Stimulated activated CD8-positive, alpha-beta memory T cell treated with anti-CD3 and anti-CD28 coated beads, Interleukin-7, amount 100 ng/mL, for 1 hour (primary cell): Measurements from ENCODE around the gene CNOT3.
A peak's percentile ranks its signal among the peaks of the same experiment; 100 is the strongest.
"Not testable (repeated sequence)": the region's sequence is repeated elsewhere in the genome, so short reads cannot be mapped to it uniquely, and the experiment has no call there.

Source experiments
- DNase-seq, 2 donors: peaks; one replicate each; pipeline ENCODE4 v3.0.0-alpha.2; 2020; ENCODE audit warnings: low read depth in 2 of 2

The CNOT3 gene

DNA sequence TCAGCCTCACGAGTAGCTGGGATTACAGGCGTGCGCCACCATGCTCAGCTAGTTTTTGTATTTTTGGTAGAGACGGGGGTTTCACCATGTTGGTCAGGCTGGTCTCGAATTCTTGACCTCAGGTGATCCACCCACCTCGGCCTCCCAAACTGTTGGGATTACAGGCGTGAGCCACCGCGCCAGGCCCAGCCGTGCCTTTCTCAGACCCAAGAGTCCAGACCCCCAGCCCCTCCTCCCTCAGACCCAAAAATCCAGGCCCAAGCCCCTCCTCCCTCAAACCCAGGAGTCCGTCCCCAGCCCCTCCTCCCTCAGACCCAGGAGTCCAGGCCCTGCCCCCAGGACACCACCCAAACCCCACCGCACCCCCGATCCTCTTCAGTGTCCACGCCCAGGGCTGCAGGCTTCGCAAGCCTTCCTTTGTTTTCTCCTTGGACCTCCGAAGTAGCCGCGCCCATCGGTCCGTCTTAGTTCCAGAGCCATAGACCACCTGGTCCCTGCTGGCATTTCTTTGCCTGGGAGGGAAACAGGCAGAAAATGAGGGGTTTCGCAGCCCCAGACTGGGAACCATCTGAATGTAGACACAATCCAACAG lies 31.7 kb downstream of the CNOT3 start:
- DNase-seq, result no peak

DNA sequence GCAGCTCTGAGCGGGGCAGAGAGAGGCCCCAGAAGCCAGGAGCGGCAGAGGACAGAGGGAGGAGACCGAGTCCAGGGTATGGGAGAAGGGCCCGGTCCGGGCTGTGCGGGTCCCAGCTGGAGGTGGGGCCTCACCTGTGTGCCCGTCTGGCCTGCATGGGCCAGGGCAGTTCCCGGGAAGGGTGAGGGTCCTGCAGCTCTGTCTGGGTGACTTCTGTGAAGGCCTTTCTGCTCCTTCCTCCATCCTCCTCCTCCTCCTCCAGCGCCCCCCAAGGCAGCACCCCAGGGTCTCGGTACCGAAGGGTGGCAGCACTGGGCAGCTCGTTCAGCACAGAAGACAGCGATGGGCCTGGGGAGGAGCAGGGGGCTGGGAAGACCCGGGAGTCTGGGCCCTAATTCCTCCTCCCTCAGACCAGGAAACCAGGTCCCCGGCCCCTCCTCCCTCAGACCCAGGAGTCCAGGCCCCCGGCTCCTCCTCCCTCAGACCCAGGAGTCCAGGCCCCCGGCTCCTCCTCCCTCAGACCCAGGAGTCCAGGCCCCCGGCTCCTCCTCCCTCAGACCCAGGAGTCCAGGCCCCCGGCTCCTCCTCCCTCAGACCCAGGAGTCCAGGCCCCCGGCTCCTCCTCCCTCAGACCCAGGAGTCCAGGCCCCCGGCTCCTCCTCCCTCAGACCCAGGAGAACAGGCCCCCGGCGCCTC lies 34.3 kb downstream of the CNOT3 start:
- DNase-seq, result not testable (repeated sequence)

DNA sequence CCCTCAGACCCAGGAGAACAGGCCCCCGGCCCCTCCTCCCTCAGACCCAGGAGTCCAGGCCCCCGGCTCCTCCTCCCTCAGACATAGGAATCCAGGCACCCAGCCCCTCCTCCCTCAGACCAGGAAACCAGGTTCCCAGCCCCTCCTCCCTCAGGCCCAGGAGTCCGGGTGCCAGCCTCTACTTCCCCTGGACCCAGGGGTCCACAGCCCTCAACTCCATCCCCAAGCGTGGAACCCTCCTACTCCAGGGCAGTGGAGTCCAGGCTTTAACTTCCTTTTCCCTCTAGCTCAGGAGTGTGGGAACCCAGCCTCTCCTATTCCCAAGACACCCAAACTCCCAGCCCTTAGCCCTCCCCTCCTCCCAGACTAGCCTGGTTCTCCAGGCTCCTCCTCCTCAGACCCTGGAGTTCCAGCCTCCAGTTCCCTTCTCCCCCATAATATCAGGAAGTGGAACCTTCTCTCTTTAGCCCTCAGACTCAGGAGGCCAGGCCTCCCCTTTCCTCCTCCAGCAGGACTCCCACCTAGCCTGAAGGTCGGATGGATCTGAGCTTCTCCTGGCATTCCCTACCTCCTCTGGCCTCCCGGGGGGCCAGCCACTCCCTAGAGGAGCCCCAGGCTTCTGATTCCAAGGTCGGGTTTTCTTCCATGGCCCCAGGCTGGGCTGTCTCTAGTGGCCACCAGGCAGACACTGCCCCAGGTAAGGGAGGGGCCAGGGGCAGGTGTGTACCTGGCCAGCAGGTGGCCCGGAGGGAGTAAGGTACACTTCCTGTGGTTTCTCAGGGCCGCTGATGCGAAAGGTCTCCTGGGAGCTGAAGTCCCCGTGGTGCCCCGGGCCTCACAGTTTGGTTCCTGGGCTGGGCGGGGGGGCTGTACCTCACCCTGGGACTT lies 35.2 kb downstream of the CNOT3 start, which contains the start of gene TMC4:
Gene TMC4, minus strand, starts transcription at position 690 of the 888 bp plus-strand sequence. Its CDS starts 43 bp downstream, at position 647.
- no peak for DNase-seq

- no peak for DNase-seq
Measured at GRCh38 chr19:54173359-54173699, 35.8 kb downstream of the CNOT3 start.

DNA sequence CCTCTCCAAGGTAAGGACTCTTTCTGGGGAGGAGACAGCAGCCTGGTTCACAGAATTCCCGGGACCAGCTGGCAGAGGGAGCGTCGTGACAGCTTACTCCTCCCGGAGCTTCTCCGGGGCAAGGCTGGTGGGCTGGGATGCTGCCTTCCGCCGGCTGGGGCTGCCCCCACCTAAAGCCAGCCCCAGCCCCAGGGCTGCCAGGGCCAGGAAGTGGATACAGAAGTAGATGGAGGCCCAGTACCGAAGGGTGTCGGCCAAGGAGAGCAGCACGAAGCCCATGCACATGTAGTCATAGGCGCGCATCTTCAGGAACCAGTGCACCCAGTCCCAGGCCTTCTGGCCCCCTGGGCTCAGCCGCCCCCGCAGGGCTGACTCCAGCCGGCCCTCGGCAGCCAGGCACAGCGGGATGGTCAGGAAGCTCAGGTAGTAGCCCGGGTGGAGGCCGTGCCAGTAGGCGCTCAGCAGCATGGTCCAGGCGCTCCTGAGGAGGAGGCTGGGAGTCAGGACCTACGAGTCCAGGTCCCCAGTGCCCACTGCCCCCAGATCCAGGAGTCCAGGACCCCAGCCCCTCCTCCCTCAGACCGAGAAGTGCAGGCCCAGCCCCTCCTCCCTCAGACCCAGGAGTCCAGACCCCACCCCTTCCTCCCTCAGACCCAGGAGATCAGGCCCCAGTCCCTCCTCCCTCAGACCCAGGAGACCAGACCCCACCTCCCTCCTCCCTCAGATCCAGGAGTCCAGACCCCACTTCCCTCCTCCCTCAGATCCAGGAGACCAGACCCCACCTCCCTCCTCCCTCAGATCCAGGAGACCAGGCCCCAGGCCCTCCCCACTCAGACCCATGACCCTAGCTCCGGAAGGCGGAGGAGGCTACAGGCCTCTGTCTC lies 36.6 kb downstream of the CNOT3 start:
- DNase-seq, result no peak

DNA sequence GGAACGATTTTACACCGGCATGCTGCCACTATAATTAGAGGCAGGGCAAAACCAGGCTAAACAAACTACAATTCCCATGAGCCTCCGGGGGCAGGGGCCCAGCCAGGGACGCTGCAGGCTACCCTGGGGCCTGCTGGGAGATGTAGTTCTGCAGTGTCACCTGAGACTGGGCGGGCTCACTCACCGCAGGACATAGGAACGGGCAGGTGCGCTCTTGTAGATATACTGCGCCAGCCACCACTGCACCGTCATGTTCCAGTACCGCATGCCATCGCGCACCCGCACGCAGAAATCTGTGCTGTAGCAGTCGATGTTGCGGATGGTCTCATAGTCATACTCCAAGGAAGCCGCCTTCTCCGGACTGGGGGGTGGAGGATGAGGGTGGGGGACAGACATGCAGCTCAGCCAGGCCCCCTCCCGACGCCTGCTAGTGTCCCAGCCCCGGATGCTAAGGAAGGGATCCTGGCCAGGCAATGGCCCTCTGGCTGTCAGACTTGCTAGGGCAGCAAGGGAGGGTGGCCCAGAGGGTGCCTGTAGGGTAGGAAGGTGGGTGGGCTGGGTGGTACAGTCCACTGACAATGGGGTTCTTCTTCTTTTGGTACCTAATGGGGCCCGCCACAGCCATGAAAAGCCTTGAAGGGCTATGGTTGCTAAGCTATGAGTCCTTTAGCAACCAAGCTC lies 41.2 kb downstream of the CNOT3 start:
- no peak for DNase-seq

DNA sequence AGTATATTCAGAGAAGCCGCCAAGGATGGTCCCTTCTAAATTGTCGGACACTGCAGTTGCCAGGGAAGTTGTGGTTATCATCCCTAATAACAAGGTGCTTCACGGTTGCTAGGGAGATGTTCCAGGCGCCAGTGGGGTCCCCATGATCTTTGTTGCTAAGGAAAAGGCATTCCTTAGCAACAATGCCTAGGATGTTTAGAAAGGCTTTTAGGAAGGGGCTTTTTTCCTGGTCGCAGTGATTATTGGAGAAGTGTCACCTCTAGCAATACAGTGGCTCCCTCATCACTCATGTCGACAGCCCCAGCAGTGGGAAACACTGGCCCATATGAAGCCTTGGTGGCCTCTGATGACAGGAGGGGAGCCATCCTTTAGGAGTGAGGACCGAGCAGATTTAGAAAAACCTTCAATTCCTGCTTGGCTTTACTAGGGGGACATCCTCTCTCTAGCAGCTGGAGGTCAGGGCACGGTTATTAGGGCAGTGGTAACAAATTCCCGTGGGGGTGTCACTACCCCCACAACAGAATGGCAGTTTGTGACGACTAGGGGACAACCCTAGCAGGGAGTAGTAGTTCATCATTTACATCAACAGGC lies 41.8 kb downstream of the CNOT3 start:
- no peak for DNase-seq

GRCh38 chr19:54179921-54180461 lies 42.4 kb downstream of the CNOT3 start:
- DNase-seq, result no peak

DNA sequence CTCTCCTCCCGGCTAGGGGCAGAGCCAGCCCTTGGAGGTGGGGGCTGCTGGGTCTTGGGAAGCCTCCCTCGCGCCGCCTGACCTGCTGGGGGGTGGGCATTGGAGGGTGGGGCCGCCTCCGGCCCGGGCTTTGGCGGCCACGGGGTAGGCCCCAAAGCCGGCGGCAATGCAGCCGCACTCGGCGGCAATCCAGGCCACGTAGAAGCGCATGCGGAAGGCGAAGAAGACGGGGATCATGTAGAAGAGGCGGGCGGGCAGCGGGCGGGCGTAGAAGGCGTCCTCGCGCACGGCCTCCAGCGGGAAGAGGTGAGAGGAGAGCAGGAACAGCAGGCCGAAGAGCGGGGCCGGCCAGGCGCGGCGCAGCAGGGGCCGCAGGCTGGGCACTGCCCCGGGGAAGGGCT lies 43.1 kb downstream of the CNOT3 start:
- no peak for DNase-seq

- DNase-seq, result not testable (repeated sequence)
Measured at GRCh38 chr19:54181894-54182293, 44.3 kb downstream of the CNOT3 start.

DNA sequence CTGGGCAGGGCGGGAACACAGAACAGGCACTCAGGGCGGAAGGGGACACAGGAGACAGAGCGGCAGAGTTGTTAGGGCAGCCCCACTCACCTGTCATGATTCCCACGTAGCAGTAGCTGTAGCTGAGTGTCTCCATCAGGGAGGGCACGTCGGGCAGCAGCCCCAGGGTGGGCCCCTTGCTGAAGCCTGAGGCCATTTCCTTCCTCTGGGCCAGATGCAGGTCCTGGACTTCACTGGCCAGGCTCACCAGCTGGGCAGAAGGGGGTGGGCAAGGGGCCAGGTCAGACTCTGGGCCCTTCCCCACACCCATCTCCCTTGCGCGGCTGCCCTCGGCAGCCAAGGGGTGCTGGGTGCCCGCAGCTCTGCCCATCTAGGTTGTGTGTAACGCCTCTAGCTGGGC lies 45.9 kb downstream of the CNOT3 start:
- DNase-seq, result no peak

DNA sequence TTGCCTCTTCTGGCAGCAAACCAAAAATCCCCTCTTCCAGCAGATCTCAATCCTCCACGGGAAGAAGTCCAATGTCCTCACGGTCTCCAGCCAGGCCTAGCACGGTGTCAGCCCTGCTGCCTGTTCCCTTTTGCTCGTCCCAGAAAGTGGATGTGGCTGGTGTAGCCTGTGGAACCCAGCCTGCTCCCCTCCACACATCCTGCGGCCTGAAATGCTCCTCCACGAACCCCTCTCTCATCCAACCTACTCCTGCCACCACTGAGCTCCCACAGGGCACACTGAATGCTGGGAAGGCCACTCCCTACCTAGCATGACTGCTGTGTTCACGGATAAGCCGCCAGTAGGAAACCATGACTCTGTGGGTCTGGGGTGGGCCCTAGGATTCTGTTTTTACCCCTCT lies 48.8 kb downstream of the CNOT3 start:
- no peak for DNase-seq

GRCh38 chr19:54186934-54187381 lies 49.4 kb downstream of the CNOT3 start:
- no peak for DNase-seq

DNA sequence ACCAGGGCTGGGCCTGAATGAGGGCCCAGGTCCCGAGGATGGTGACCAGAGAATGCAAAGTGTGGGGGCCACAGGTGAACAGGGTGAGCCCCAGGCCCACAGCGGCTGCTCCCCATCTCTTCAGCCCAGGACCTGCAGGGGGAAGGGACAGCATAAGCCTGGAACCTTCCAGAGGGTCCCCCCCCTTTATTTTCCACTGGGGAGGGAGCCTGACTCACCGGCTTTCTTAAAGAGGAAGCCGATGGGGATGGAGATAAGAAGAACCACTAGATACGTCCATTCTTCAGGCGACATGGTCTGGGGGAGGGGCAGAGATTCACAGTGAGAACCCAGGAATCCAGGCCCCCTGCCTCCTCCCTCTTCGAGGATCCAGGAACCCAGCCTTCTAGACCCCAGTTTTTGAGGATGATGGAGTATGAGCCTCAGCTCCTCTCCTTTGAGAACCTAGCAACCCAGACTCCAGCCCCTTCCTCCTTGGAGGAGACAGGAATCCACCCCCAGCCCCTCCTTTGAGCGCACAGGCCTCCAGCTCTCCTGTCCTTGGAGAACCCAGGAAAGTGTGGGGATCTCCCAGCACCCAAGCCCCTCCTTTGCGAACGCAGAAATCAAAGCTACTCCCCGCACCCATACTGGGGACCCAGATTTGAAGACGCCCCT lies 50.8 kb downstream of the CNOT3 start:
- peak in 1 of 2 donors; percentile 46 for DNase-seq

DNA sequence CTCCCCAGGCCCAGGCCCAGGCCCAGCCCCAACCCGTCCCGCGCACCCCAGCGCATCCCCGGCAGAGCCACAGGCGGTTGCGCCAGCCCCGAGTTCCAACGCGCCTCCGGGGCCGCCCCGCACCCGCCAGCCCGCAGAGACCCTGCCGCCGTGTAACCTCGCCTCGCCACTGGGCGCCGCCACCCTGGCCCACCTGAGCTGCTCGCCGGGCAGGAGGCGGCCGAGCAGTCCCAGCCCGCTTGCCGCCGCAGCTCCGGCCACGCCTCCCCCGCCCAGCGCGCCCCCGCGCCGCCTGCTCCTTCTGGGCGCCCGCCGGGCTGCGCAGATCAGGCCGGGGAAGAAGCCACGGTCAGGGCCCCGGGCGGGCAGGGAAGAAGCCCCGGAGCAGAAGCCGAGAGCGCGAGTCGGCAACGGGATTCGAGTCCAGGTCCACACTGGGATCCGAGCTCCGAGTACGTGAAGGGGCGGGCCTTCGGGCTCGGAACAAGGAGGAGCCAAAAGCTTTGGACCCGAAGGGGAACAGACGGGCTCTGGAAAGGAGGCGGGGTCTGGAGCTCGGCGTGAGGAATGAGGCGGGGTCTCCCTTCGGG lies 51.7 kb downstream of the CNOT3 start, which contains the start of gene MBOAT7:
Gene MBOAT7, minus strand, starts transcription at position 436 of the 590 bp plus-strand sequence. CDS start 1,072 bp downstream, outside the sequence.
- no peak for DNase-seq

DNA sequence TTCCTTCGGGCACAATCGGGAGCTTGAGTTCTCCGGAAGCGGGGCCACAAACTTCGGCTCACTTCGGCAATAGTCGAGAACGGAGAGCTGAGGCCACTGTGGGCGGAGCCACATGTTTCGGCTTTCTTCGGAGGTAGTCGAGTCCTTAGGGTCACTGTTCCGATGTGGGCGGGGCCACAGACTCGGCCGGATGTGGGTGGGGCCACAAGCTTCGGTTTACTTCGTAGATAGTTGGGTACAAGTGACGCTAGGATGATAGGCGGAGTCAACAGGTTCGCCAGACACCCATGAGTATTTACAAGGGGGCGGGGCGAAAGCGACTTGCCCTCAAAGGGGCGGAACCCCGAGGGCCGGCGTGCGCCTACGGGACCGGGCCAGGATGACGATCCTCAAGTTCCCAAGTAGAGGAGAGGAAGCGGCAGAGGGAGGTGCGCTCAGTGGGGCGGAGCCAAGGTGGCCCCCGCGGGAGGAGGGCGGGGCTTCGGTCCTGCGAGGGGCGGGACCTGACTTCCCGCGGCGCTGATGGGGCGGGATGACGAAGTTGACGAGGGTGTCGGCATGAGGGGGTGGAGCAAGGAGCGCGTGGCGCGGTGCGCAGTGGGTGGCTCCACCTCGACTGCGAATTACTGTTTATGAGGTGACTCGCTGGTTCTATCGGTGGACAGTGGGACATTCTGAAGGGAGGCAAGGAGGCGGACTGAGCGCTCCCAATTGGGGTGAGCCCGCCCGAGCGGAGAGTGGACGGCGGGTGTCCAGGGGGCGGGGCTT lies 52.4 kb downstream of the CNOT3 start:
- peak; percentile 99 to 100 for DNase-seq

- peak; percentile 99 to 100 for DNase-seq
Measured at GRCh38 chr19:54190503-54191010, 53.0 kb downstream of the CNOT3 start.
